Mesendoderm (in vitro differentiated cells): ENCODE results near the gene RRAS.
A peak's percentile ranks its signal among the peaks of the same experiment; 100 is the strongest.

ENCODE experiments used
- DNase-seq: peaks from one replicate; pipeline ENCODE4 v3.0.0; 2013
- H2AK5ac ChIP-seq: 2 replicates; pipeline ENCODE4 v1.6.1; 2013; ENCODE audit warnings: low read length, inconsistent platforms
- H2BK120ac ChIP-seq: 2 replicates; pipeline ENCODE4 v1.6.1; 2013; ENCODE audit warnings: low read depth, mild to moderate bottlenecking, low read length, moderate library complexity, mixed read lengths
- H2BK15ac ChIP-seq: replicated peaks from 2 replicates; pipeline ENCODE4 v1.6.1; 2013; ENCODE audit warnings: low read depth, mild to moderate bottlenecking, moderate library complexity
- H2BK5ac ChIP-seq: 2 replicates; pipeline ENCODE4 v1.6.1; 2013; ENCODE audit warnings: low read length, inconsistent platforms
- H3K18ac ChIP-seq: 2 replicates; pipeline ENCODE4 v1.6.1; 2013; ENCODE audit warnings: mild to moderate bottlenecking, low read length, mixed read lengths
- H3K23ac ChIP-seq: one replicate; pipeline ENCODE4 v1.6.1; 2013; ENCODE audit warnings: low read length
- H3K27ac ChIP-seq: 2 replicates; pipeline ENCODE4 v1.5.1; 2013; ENCODE audit warnings: low read depth, mild to moderate bottlenecking, inconsistent platforms, low read length, moderate library complexity
- H3K27me3 ChIP-seq: 2 replicates; pipeline ENCODE4 v1.6.1; 2013; ENCODE audit warnings: low read length, control low read depth, mild to moderate bottlenecking, inconsistent platforms; ENCODE audit not compliant: insufficient read depth, poor library complexity
- H3K36me3 ChIP-seq: 2 replicates; pipeline ENCODE4 v1.6.1; 2013; ENCODE audit warnings: low read length, inconsistent platforms; ENCODE audit not compliant: control insufficient read depth, insufficient read depth
- H3K4ac ChIP-seq: one replicate; pipeline ENCODE4 v1.6.1; 2013; ENCODE audit warnings: low read depth, mild to moderate bottlenecking, low read length, moderate library complexity
- H3K4me1 ChIP-seq: 2 replicates; pipeline ENCODE4 v1.6.1; 2013; ENCODE audit warnings: low read depth, low read length, inconsistent platforms; ENCODE audit not compliant: control insufficient read depth
- H3K4me2 ChIP-seq: 2 replicates; pipeline ENCODE4 v1.6.1; 2013; ENCODE audit warnings: low read length
- H3K4me3 ChIP-seq: 2 replicates; pipeline ENCODE4 v1.5.1; 2013; ENCODE audit warnings: mild to moderate bottlenecking, low read length
- H3K56ac ChIP-seq: one replicate; pipeline ENCODE4 v1.6.1; 2013; ENCODE audit warnings: low read length
- H3K79me1 ChIP-seq: 2 replicates; pipeline ENCODE4 v1.6.1; 2013; ENCODE audit warnings: low read length, inconsistent platforms
- H3K79me2 ChIP-seq: 2 replicates; pipeline ENCODE4 v1.6.1; 2013; ENCODE audit warnings: mild to moderate bottlenecking, low read length; ENCODE audit not compliant: control insufficient read depth, insufficient read depth
- H3K9ac ChIP-seq: 2 replicates; pipeline ENCODE4 v1.6.1; 2013; ENCODE audit warnings: low read length, inconsistent platforms
- H4K5ac ChIP-seq: one replicate; pipeline ENCODE4 v1.6.1; 2013; ENCODE audit warnings: low read length
- H4K8ac ChIP-seq: one replicate; pipeline ENCODE4 v1.6.1; 2013; ENCODE audit warnings: low read depth, mild to moderate bottlenecking, control low read depth, low read length, moderate library complexity
- WGBS: extraction: QIAGEN DNeasy Blood & Tissue Kit; methylation state at CpG from one replicate; pipeline ENCODE4 v1.1.7; 2013; ENCODE audit warnings: low lambda C conversion rate, missing lambda C conversion rate; ENCODE audit not compliant: insufficient coverage; ENCODE audit errors: extremely low coverage; 5-methylcytosine and 5-hydroxymethylcytosine counted together

RRAS gene

DNA sequence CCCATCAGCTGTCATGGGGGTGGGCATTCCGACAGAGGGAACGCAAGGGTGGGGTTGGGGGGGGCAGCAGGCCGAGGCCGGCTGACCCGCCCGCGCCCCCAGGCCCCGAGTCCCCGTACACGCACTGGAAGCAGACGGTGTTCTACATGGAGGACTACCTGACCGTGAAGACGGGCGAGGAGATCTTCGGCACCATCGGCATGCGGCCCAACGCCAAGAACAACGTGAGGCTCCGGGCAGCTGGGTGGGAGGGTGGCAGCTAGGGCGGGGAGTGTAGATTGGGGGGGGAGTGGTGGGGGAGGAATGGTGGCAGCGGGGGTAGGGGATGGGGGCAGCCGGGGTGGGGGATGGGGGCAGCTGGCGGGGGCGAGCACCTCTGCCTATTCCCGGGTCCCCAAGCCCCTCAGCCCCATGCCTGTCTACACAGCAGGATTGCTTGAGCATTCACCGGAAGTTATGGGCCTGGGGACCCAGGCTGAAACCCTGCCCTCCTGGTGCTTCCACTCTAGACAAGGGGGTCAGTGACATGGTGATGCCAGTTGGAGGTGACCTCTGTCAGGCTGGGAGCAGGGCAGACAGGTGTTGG, 46.7 kb upstream of the RRAS start:
- DNase-seq = no peak
- Histone ChIP-seq H3K56ac (no peak overlapping the region), H2AK5ac (no peak overlapping the region), H3K36me3 (peaks cover 29% of the 10 kb centered on the region), H2BK5ac (no peak overlapping the region), H3K4me3 (no peak overlapping the region), H2BK15ac (no peak overlapping the region), H3K27ac (no peak overlapping the region), H3K23ac (no peak overlapping the region), H3K4ac (no peak overlapping the region), H3K79me1 (peaks cover 20% of the 10 kb centered on the region), H3K18ac (no peak overlapping the region), H4K8ac (no peak overlapping the region), H4K5ac (no peak overlapping the region), H3K27me3 (no peaks in the 10 kb centered on the region), H3K79me2 (peaks cover 9% of the 10 kb centered on the region), H3K9ac (no peak overlapping the region), H2BK120ac (no peak overlapping the region), H3K4me2 (no peak overlapping the region), H3K4me1 (peaks cover 2% of the 10 kb centered on the region)
- no CpG with 5 or more reads among the region's 27 CpGs for WGBS

DNA sequence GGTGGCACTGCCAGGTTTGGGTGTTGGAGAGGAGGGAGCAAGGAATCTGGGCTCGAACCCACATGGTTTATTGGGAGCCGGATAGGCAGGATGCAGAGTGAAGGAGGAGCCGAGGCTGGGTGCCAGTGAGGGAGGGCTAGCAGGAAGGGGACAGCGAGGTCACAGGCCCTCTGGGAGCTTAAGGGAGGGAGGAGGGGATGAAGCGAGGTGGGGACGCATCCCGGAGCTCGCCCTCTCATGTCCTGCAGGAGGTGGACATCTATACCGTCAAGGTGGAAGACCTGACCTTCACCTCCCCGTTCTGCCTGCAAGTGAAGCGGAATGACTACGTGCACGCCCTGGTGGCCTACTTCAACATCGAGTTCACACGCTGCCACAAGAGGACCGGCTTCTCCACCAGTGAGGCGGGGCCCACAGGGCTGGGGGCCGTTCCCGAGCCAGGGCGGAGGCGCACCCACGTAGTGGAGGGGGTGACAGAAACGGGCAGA, 45.9 kb upstream of the RRAS start:
- Histone ChIP-seq H3K4me1 (no peaks in the 10 kb centered on the region), H3K18ac (no peak overlapping the region), H3K79me2 (peaks cover 14% of the 10 kb centered on the region), H2AK5ac (no peak overlapping the region), H4K5ac (no peak overlapping the region), H3K9ac (no peak overlapping the region), H3K36me3 (peaks cover 30% of the 10 kb centered on the region), H2BK15ac (no peak overlapping the region), H3K27me3 (no peaks in the 10 kb centered on the region), H3K79me1 (peaks cover 23% of the 10 kb centered on the region), H3K23ac (no peak overlapping the region), H3K27ac (no peak overlapping the region), H3K56ac (no peak overlapping the region), H3K4me3 (no peak overlapping the region), H3K4ac (no peak overlapping the region), H2BK5ac (no peak overlapping the region), H3K4me2 (no peak overlapping the region), H2BK120ac (no peak overlapping the region), H4K8ac (no peak overlapping the region)
- DNase-seq = no peak
- WGBS = no CpG with 5 or more reads among the region's 23 CpGs

DNA sequence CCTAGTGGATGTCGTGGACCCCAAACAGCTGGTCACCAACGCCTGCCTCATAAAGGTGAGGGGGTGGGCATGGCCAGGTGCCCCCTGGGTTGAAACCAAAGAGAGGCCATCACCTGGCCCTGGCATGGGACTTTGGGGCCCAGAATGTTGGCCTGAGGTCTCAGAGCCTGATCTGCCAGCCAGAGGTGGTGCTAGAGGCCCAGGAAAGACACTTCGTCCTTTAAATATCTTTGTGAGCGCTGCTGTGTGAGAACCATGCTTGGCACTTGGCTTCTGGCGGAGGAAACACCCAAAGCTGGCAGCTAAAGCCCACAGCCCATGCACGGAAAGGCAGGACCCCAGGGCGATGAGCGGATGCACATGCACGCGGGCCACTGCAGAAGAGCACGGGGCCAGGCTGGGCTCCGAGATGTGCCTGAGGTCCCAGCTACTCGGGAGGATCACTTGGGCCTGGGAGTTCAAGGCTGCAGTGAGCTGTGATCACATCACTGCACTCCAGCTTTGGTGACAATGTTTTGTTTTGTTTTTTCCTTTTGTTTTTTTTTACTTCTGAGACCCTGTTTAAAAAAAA, 45.1 kb upstream of the RRAS start:
- no peak overlapping the region for H3K4me3 ChIP-seq
- H2BK15ac ChIP-seq = no peak overlapping the region
- no peak overlapping the region for H2BK5ac ChIP-seq
- H3K4ac ChIP-seq = no peak overlapping the region
- no peak overlapping the region for H2AK5ac ChIP-seq
- H4K8ac ChIP-seq = no peak overlapping the region
- no peak overlapping the region for H3K9ac ChIP-seq
- peaks cover 31% of the 10 kb centered on the region for H3K36me3 ChIP-seq
- no peak overlapping the region for H4K5ac ChIP-seq
- H3K4me2 ChIP-seq = no peak overlapping the region
- H3K23ac ChIP-seq = no peak overlapping the region
- H3K27me3 ChIP-seq = no peaks in the 10 kb centered on the region
- no peak overlapping the region for H3K56ac ChIP-seq
- H3K79me2 ChIP-seq = peaks cover 19% of the 10 kb centered on the region
- H3K79me1 ChIP-seq = peaks cover 23% of the 10 kb centered on the region
- H3K27ac ChIP-seq = no peak overlapping the region
- DNase-seq = no peak
- H2BK120ac ChIP-seq = no peak overlapping the region
- H3K18ac ChIP-seq = no peak overlapping the region
- H3K4me1 ChIP-seq = peaks cover 2% of the 10 kb centered on the region
- WGBS = no CpG with 5 or more reads among the region's 13 CpGs

GRCh38 chr19:49684251-49684982, 44.5 kb upstream of the RRAS start:
- Histone ChIP-seq H3K56ac (no peak overlapping the region), H3K4me2 (no peak overlapping the region), H2BK15ac (no peak overlapping the region), H2BK5ac (no peak overlapping the region), H3K23ac (no peak overlapping the region), H3K4ac (no peak overlapping the region), H4K8ac (no peak overlapping the region), H2AK5ac (no peak overlapping the region), H3K18ac (no peak overlapping the region), H3K79me1 (peaks cover 23% of the 10 kb centered on the region), H2BK120ac (no peak overlapping the region), H3K79me2 (peaks cover 25% of the 10 kb centered on the region), H4K5ac (no peak overlapping the region), H3K36me3 (peaks cover 31% of the 10 kb centered on the region), H3K27ac (no peak overlapping the region), H3K27me3 (no peaks in the 10 kb centered on the region), H3K4me3 (no peak overlapping the region), H3K9ac (no peak overlapping the region), H3K4me1 (peaks cover 5% of the 10 kb centered on the region)
- no CpG with 5 or more reads among the region's 35 CpGs for WGBS
- peak; percentile 39 for DNase-seq

DNA sequence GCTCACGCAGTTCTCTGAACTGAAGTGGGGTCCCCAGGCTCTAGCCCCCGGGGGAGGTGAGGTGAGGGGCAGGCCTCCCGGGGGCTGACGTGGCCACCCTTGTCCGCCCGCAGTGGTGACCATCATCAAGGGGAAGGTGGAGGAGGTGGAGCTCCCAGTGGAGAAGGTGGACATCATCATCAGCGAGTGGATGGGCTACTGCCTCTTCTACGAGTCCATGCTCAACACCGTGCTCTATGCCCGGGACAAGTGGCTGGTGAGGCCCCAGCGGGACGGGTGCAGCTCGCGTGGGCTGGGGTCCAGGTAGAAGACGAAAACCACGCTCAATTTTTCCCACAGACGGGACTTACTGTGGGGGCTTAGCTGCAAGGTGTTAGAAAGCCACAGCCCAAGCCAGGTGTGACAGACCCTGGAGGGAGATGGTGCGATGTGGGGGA, 43.9 kb upstream of the RRAS start:
- no peak for DNase-seq
- Histone ChIP-seq H4K8ac (no peak overlapping the region), H4K5ac (no peak overlapping the region), H3K18ac (no peak overlapping the region), H2BK5ac (no peak overlapping the region), H3K36me3 (peaks cover 31% of the 10 kb centered on the region), H3K27ac (no peak overlapping the region), H3K79me2 (peaks cover 30% of the 10 kb centered on the region), H3K4ac (no peak overlapping the region), H2BK15ac (no peak overlapping the region), H2BK120ac (no peak overlapping the region), H3K9ac (no peak overlapping the region), H3K27me3 (no peaks in the 10 kb centered on the region), H3K23ac (no peak overlapping the region), H2AK5ac (no peak overlapping the region), H3K4me2 (no peak overlapping the region), H3K56ac (no peak overlapping the region), H3K4me3 (no peak overlapping the region), H3K4me1 (peaks cover 8% of the 10 kb centered on the region), H3K79me1 (peaks cover 23% of the 10 kb centered on the region)
- no CpG with 5 or more reads among the region's 18 CpGs for WGBS
